ENCODE measurements around the gene EBPL. TPM values are rescaled to one million over a fixed set of nuclear protein-coding genes. Genes with fewer than 3 reads are reported as not detected.
A peak's percentile ranks its signal among the peaks of the same experiment; 100 is the strongest.
"Not testable (repeated sequence)": the region's sequence is repeated elsewhere in the genome, so short reads cannot be mapped to it uniquely, and the experiment has no call there.

Gene EBPL
- 10 to 100 TPM; 50.4 to 58.6 (median 53.0) TPM for polyA plus RNA-seq (ENCODE audit: insufficient read length in 3 of 3)
- long read RNA-seq, donor 1, transcript EBPL-203 (2 exons, 579 nt): minor isoform, 10 of 57 reads
- long read RNA-seq, donor 1, transcript EBPL-206 (3 exons, 810 nt): minor isoform, 15 of 57 reads
- long read RNA-seq, donor 1, transcript EBPL-201 (4 exons, 914 nt): major isoform, 30 of 57 reads
- long read RNA-seq, donor 1, partial matches to known transcripts: 0 of 57 reads
- long read RNA-seq, donor 1, other reads (novel, unspliced or antisense): 0 of 57 reads
- long read RNA-seq, donor 2, transcript EBPL-206 (3 exons, 810 nt): minor isoform, 20 of 67 reads
- long read RNA-seq, donor 2, transcript EBPL-203 (2 exons, 579 nt): minor isoform, 14 of 67 reads
- long read RNA-seq, donor 2, transcript EBPL-201 (4 exons, 914 nt): major isoform, 29 of 67 reads
- long read RNA-seq, donor 2, partial matches to known transcripts: 0 of 67 reads
- long read RNA-seq, donor 2, other reads (novel, unspliced or antisense): 0 of 67 reads
- long read RNA-seq, donor 3, transcript EBPL-201 (4 exons, 914 nt): major isoform, 66 of 125 reads
- long read RNA-seq, donor 3, transcript EBPL-203 (2 exons, 579 nt): minor isoform, 13 of 125 reads
- long read RNA-seq, donor 3, transcript EBPL-204 (3 exons, 766 nt): minor isoform, 6 of 125 reads
- long read RNA-seq, donor 3, transcript EBPL-206 (3 exons, 810 nt): minor isoform, 34 of 125 reads
- long read RNA-seq, donor 3, partial matches to known transcripts: 6 of 125 reads
- long read RNA-seq, donor 3, other reads (novel, unspliced or antisense): 0 of 125 reads
- long read RNA-seq, donor 4, transcript EBPL-201 (4 exons, 914 nt): major isoform, 36 of 71 reads
- long read RNA-seq, donor 4, transcript EBPL-203 (2 exons, 579 nt): minor isoform, 13 of 71 reads
- long read RNA-seq, donor 4, transcript EBPL-206 (3 exons, 810 nt): minor isoform, 12 of 71 reads
- long read RNA-seq, donor 4, partial matches to known transcripts: 5 of 71 reads
- long read RNA-seq, donor 4, other reads (novel, unspliced or antisense): 0 of 71 reads
- long read RNA-seq, donor 5: 0 reads
- long read RNA-seq, donor 6, transcript EBPL-206 (3 exons, 810 nt): minor isoform, 19 of 55 reads
- long read RNA-seq, donor 6, transcript EBPL-203 (2 exons, 579 nt): minor isoform, 7 of 55 reads
- long read RNA-seq, donor 6, transcript EBPL-201 (4 exons, 914 nt): major isoform, 27 of 55 reads
- long read RNA-seq, donor 6, partial matches to known transcripts: 0 of 55 reads
- long read RNA-seq, donor 6, other reads (novel, unspliced or antisense): 0 of 55 reads
- long read RNA-seq, donor 7, transcript EBPL-201 (4 exons, 914 nt): major isoform, 50 of 105 reads
- long read RNA-seq, donor 7, transcript EBPL-203 (2 exons, 579 nt): minor isoform, 19 of 105 reads
- long read RNA-seq, donor 7, transcript EBPL-204 (3 exons, 766 nt): minor isoform, 6 of 105 reads
- long read RNA-seq, donor 7, transcript EBPL-206 (3 exons, 810 nt): minor isoform, 19 of 105 reads
- long read RNA-seq, donor 7, partial matches to known transcripts: 10 of 105 reads
- long read RNA-seq, donor 7, other reads (novel, unspliced or antisense): 0 of 105 reads
- long read RNA-seq, donor 8: 0 reads
- long read RNA-seq, donor 9, transcript EBPL-201 (4 exons, 914 nt): major isoform, 42 of 73 reads
- long read RNA-seq, donor 9, transcript EBPL-206 (3 exons, 810 nt): minor isoform, 15 of 73 reads
- long read RNA-seq, donor 9, transcript EBPL-203 (2 exons, 579 nt): minor isoform, 12 of 73 reads
- long read RNA-seq, donor 9, partial matches to known transcripts: 0 of 73 reads
- long read RNA-seq, donor 9, other reads (novel, unspliced or antisense): 0 of 73 reads
- long read RNA-seq, donor 10, transcript EBPL-206 (3 exons, 810 nt): minor isoform, 14 of 69 reads
- long read RNA-seq, donor 10, transcript EBPL-203 (2 exons, 579 nt): minor isoform, 6 of 69 reads
- long read RNA-seq, donor 10, transcript EBPL-201 (4 exons, 914 nt): major isoform, 42 of 69 reads
- long read RNA-seq, donor 10, partial matches to known transcripts: 5 of 69 reads
- long read RNA-seq, donor 10, other reads (novel, unspliced or antisense): 0 of 69 reads
- long read RNA-seq, donor 11, transcript EBPL-201 (4 exons, 914 nt): major isoform, 39 of 69 reads
- long read RNA-seq, donor 11, transcript EBPL-206 (3 exons, 810 nt): minor isoform, 18 of 69 reads
- long read RNA-seq, donor 11, transcript EBPL-203 (2 exons, 579 nt): minor isoform, 8 of 69 reads
- long read RNA-seq, donor 11, partial matches to known transcripts: 0 of 69 reads
- long read RNA-seq, donor 11, other reads (novel, unspliced or antisense): 0 of 69 reads
- long read RNA-seq, donor 12, transcript EBPL-203 (2 exons, 579 nt): minor isoform, 6 of 18 reads
- long read RNA-seq, donor 12, transcript EBPL-201 (4 exons, 914 nt): major isoform, 8 of 18 reads
- long read RNA-seq, donor 12, partial matches to known transcripts: 0 of 18 reads
- long read RNA-seq, donor 12, other reads (novel, unspliced or antisense): 0 of 18 reads
- long read RNA-seq, donor 13: 0 reads
- long read RNA-seq, donor 14, transcript EBPL-203 (2 exons, 579 nt): minor isoform, 14 of 82 reads
- long read RNA-seq, donor 14, transcript EBPL-206 (3 exons, 810 nt): minor isoform, 18 of 82 reads
- long read RNA-seq, donor 14, transcript EBPL-201 (4 exons, 914 nt): major isoform, 43 of 82 reads
- long read RNA-seq, donor 14, partial matches to known transcripts: 5 of 82 reads
- long read RNA-seq, donor 14, other reads (novel, unspliced or antisense): 0 of 82 reads
- long read RNA-seq, donor 15, transcript EBPL-201 (4 exons, 914 nt): major isoform, 8 of 18 reads
- long read RNA-seq, donor 15, transcript EBPL-206 (3 exons, 810 nt): minor isoform, 6 of 18 reads
- long read RNA-seq, donor 15, partial matches to known transcripts: 0 of 18 reads
- long read RNA-seq, donor 15, other reads (novel, unspliced or antisense): 0 of 18 reads
- long read RNA-seq, donor 16, transcript EBPL-203 (2 exons, 579 nt): minor isoform, 29 of 170 reads
- long read RNA-seq, donor 16, transcript EBPL-201 (4 exons, 914 nt): major isoform, 91 of 170 reads
- long read RNA-seq, donor 16, transcript EBPL-204 (3 exons, 766 nt): minor isoform, 5 of 170 reads
- long read RNA-seq, donor 16, transcript EBPL-206 (3 exons, 810 nt): minor isoform, 35 of 170 reads
- long read RNA-seq, donor 16, partial matches to known transcripts: 9 of 170 reads
- long read RNA-seq, donor 16, other reads (novel, unspliced or antisense): 0 of 170 reads

GRCh38 chr13:49690995-49691784, at the start of gene EBPL:
Gene EBPL (minus strand): TSS chr13:49691486. CDS start chr13:49691424, 62 bp downstream.
- peak; percentile 62 to 93 (median 89) for DNase-seq (ENCODE audit: extremely low read depth in 1 of 11, low read depth in 9 of 11, low spot score in 4 of 11)

- no peak for DNase-seq (ENCODE audit: extremely low read depth in 1 of 11, low read depth in 9 of 11, low spot score in 4 of 11)
Observed at GRCh38 chr13:49740870-49741269, 49.6 kb upstream of the EBPL start.

GRCh38 chr13:49739498-49740187, 48.4 kb upstream of the EBPL start:
- no peak for DNase-seq (ENCODE audit: extremely low read depth in 1 of 11, low read depth in 9 of 11, low spot score in 4 of 11)

GRCh38 chr13:49733181-49733951, 42.1 kb upstream of the EBPL start:
- no peak for DNase-seq (ENCODE audit: extremely low read depth in 1 of 11, low read depth in 9 of 11, low spot score in 4 of 11)

- DNase-seq (ENCODE audit: extremely low read depth in 1 of 11, low read depth in 9 of 11, low spot score in 4 of 11): no peak
Observed at GRCh38 chr13:49731766-49732165, 40.5 kb upstream of the EBPL start.

GRCh38 chr13:49716615-49717014, 25.3 kb upstream of the EBPL start:
- no peak for DNase-seq (ENCODE audit: extremely low read depth in 1 of 11, low read depth in 9 of 11, low spot score in 4 of 11)

GRCh38 chr13:49714757-49715156, 23.5 kb upstream of the EBPL start:
- DNase-seq (ENCODE audit: extremely low read depth in 1 of 11, low read depth in 9 of 11, low spot score in 4 of 11): no peak

GRCh38 chr13:49711218-49711863, 20.1 kb upstream of the EBPL start:
- DNase-seq (ENCODE audit: extremely low read depth in 1 of 11, low read depth in 9 of 11, low spot score in 4 of 11): no peak

- DNase-seq (ENCODE audit: extremely low read depth in 1 of 11, low read depth in 9 of 11, low spot score in 4 of 11): not testable (repeated sequence)
Observed at GRCh38 chr13:49704264-49704663, 13.0 kb upstream of the EBPL start.

- DNase-seq (ENCODE audit: extremely low read depth in 1 of 11, low read depth in 9 of 11, low spot score in 4 of 11): no peak
Observed at GRCh38 chr13:49701491-49701890, 10.2 kb upstream of the EBPL start.

- DNase-seq (ENCODE audit: extremely low read depth in 1 of 11, low read depth in 9 of 11, low spot score in 4 of 11): no peak
Observed at GRCh38 chr13:49697468-49697867, 6.2 kb upstream of the EBPL start.

- no peak for DNase-seq (ENCODE audit: extremely low read depth in 1 of 11, low read depth in 9 of 11, low spot score in 4 of 11)
Observed at GRCh38 chr13:49694446-49694845, 3.2 kb upstream of the EBPL start.

- no peak for DNase-seq (ENCODE audit: extremely low read depth in 1 of 11, low read depth in 9 of 11, low spot score in 4 of 11)
Observed at GRCh38 chr13:49693877-49694276, 2.6 kb upstream of the EBPL start.
